ENCODE results near the gene GOPC. TPM values are rescaled to one million over a fixed set of nuclear protein-coding genes. Genes with fewer than 3 reads are reported as not detected.

The GOPC gene
- total RNA-seq, 2 donors from 2014 or later = 28.4 to 30.3 TPM

GRCh38 chr6:117536317-117536716 is 66.0 kb downstream of the GOPC start:
- peak overlapping the region; percentile 25 for H3K27ac ChIP-seq (ENCODE audit: low read depth, low read length)
- TF ChIP-seq, protein P1, sequence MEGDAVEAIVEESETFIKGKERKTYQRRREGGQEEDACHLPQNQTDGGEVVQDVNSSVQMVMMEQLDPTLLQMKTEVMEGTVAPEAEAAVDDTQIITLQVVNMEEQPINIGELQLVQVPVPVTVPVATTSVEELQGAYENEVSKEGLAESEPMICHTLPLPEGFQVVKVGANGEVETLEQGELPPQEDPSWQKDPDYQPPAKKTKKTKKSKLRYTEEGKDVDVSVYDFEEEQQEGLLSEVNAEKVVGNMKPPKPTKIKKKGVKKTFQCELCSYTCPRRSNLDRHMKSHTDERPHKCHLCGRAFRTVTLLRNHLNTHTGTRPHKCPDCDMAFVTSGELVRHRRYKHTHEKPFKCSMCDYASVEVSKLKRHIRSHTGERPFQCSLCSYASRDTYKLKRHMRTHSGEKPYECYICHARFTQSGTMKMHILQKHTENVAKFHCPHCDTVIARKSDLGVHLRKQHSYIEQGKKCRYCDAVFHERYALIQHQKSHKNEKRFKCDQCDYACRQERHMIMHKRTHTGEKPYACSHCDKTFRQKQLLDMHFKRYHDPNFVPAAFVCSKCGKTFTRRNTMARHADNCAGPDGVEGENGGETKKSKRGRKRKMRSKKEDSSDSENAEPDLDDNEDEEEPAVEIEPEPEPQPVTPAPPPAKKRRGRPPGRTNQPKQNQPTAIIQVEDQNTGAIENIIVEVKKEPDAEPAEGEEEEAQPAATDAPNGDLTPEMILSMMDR (conservative IDR thresholded peaks at IDR 0.05) = no peak
- peak overlapping the region; percentile 80 for H3K27ac Mint-ChIP-seq
- H3K9me3 Mint-ChIP-seq = no peaks in the 10 kb centered on the region
- no peaks in the 10 kb centered on the region for H3K9me3 ChIP-seq (ENCODE audit: control insufficient read depth, low read length)
- no peak for DNase-seq
- H3K36me3 Mint-ChIP-seq (ENCODE audit: low read depth) = peaks cover 24% of the 10 kb centered on the region
- 83 to 93% methylated on average over 3 to 4 of the region's 4 CpGs for WGBS, 2 experiments (ENCODE audit: insufficient coverage in 1 of 2, insufficient read length in 1 of 2)
- no peak overlapping the region for H3K4me3 Mint-ChIP-seq
- peaks cover 21% of the 10 kb centered on the region for H3K4me1 ChIP-seq (ENCODE audit: control insufficient read depth, insufficient read depth, low read length)
- H3K4me3 ChIP-seq (ENCODE audit: low read length) = peak overlapping the region; percentile 3
- H3K9ac ChIP-seq (ENCODE audit: extremely low read depth, low read length, poor library complexity, severe bottlenecking) = no peak overlapping the region
- H3K27me3 ChIP-seq (ENCODE audit: control insufficient read depth, insufficient read depth, low read length, poor library complexity, severe bottlenecking) = no peaks in the 10 kb centered on the region
- H3K36me3 ChIP-seq (ENCODE audit: control insufficient read depth, insufficient read depth, low read length) = peaks cover 30% of the 10 kb centered on the region
- H3K27me3 Mint-ChIP-seq (ENCODE audit: insufficient read depth) = no peaks in the 10 kb centered on the region
- H3K4me1 Mint-ChIP-seq = peaks cover 33% of the 10 kb centered on the region

DNA sequence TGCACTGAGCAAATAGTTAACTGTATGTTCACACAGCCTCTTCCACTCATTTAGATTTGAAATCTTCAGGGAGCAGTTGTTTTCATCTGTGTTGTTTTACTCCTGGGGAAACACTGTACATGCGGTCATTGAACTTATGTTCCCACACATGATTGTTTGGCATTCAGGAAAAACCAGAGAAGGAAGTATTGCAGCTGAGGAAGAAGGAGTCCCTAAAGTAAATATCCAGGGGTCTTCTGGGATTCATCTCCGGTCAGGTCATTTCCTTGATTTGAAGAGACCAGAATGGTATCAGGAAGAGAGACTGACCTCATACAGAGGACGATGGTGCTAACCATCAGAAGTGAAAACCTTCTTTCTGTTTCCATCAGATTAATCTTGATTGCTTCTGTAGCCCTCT is 67.3 kb downstream of the GOPC start:
- Mint-ChIP-seq H3K27ac (no peak overlapping the region), H3K36me3 (ENCODE audit: low read depth) (peaks cover 14% of the 10 kb centered on the region), H3K27me3 (ENCODE audit: insufficient read depth) (no peaks in the 10 kb centered on the region), H3K4me1 (peaks cover 33% of the 10 kb centered on the region), H3K4me3 (no peak overlapping the region), H3K9me3 (no peaks in the 10 kb centered on the region)
- 82 to 87% methylated on average over 3 of the region's 3 CpGs for WGBS, 2 experiments (ENCODE audit: insufficient coverage in 1 of 2, insufficient read length in 1 of 2)
- H3K9ac ChIP-seq (ENCODE audit: extremely low read depth, low read length, poor library complexity, severe bottlenecking) = no peak overlapping the region
- peaks cover 16% of the 10 kb centered on the region for H3K36me3 ChIP-seq (ENCODE audit: control insufficient read depth, insufficient read depth, low read length)
- TF ChIP-seq, protein P1 (conservative IDR thresholded peaks at IDR 0.05) = no peak
- no peaks in the 10 kb centered on the region for H3K27me3 ChIP-seq (ENCODE audit: control insufficient read depth, insufficient read depth, low read length, poor library complexity, severe bottlenecking)
- H3K4me1 ChIP-seq (ENCODE audit: control insufficient read depth, insufficient read depth, low read length) = peaks cover 21% of the 10 kb centered on the region
- no peaks in the 10 kb centered on the region for H3K9me3 ChIP-seq (ENCODE audit: control insufficient read depth, low read length)
- no peak for DNase-seq
- no peak overlapping the region for H3K27ac ChIP-seq (ENCODE audit: low read depth, low read length)
- no peak overlapping the region for H3K4me3 ChIP-seq (ENCODE audit: low read length)

DNA sequence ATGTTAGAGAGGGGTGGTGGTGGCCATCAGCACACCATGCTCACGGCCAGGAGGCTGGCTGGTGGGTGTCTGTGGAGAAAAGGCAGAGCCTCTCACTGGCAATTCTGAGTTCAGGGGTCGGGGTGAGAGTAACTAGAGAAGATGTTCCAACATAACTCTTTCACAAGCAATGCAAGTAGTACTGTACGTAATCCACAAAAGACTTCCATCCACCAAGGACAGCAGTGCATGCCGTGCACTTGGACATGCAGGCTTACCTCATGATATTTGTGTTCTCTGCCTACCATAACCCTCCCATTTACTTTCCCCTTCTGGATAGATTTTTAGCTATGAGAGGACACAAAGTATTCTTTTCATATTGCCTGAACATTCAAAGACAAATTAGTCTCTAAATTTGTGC is 68.5 kb downstream of the GOPC start:
- Mint-ChIP-seq H3K9me3 (no peaks in the 10 kb centered on the region), H3K27me3 (ENCODE audit: insufficient read depth) (no peaks in the 10 kb centered on the region), H3K27ac (no peak overlapping the region), H3K36me3 (ENCODE audit: low read depth) (peaks cover 8% of the 10 kb centered on the region), H3K4me1 (peaks cover 33% of the 10 kb centered on the region), H3K4me3 (no peak overlapping the region)
- no peaks in the 10 kb centered on the region for H3K27me3 ChIP-seq (ENCODE audit: control insufficient read depth, insufficient read depth, low read length, poor library complexity, severe bottlenecking)
- H3K36me3 ChIP-seq (ENCODE audit: control insufficient read depth, insufficient read depth, low read length) = peaks cover 9% of the 10 kb centered on the region
- H3K4me3 ChIP-seq (ENCODE audit: low read length) = no peak overlapping the region
- TF ChIP-seq, protein P1 (conservative IDR thresholded peaks at IDR 0.05) = no peak
- 96 to 100% methylated on average over 1 to 4 of the region's 4 CpGs for WGBS, 2 experiments (ENCODE audit: insufficient coverage in 1 of 2, insufficient read length in 1 of 2)
- peaks cover 21% of the 10 kb centered on the region for H3K4me1 ChIP-seq (ENCODE audit: control insufficient read depth, insufficient read depth, low read length)
- no peak for DNase-seq
- H3K27ac ChIP-seq (ENCODE audit: low read depth, low read length) = no peak overlapping the region
- H3K9me3 ChIP-seq (ENCODE audit: control insufficient read depth, low read length) = no peaks in the 10 kb centered on the region
- H3K9ac ChIP-seq (ENCODE audit: extremely low read depth, low read length, poor library complexity, severe bottlenecking) = no peak overlapping the region
